Uterus (tissue), 4 donors: ENCODE results near the gene HSPB6. TPM values are rescaled to one million over a fixed set of nuclear protein-coding genes. Genes with fewer than 3 reads are reported as not detected.

Source experiments
- DNase-seq, 2 donors: peaks; one replicate each; pipeline ENCODE4 v3.0.0-alpha.2; 2019 to 2020
- H3K27ac ChIP-seq, 2 donors: fragments of 200-600 bp; sonication (generic); 1 replicate in 1 of 2; 2 replicates in 1 of 2; pipeline ENCODE4 v1.5.1; 2016 to 2018
- H3K27me3 ChIP-seq, 2 donors: fragments of 200-600 bp; sonication (generic); one replicate each; pipeline ENCODE4 v1.5.1; 2018 to 2019; ENCODE audit warnings: control low read depth in 1 of 2
- H3K36me3 ChIP-seq, 2 donors: fragments of 200-600 bp; sonication (generic); one replicate each; pipeline ENCODE4 v1.5.1; 2019; ENCODE audit warnings: control low read depth in 1 of 2
- H3K4me1 ChIP-seq, 2 donors: fragments of 200-600 bp; sonication (generic); one replicate each; pipeline ENCODE4 v1.5.1; 2018 to 2019; ENCODE audit warnings: control low read depth in 1 of 2
- H3K4me3 ChIP-seq, 2 donors: fragments of 200-600 bp; sonication (generic); 1 replicate in 1 of 2; 2 replicates in 1 of 2; pipeline ENCODE4 v1.5.1; 2018 to 2019; ENCODE audit warnings: mild to moderate bottlenecking in 1 of 2
- H3K9me3 ChIP-seq, 2 donors: fragments of 200-600 bp; sonication (generic); one replicate each; pipeline ENCODE4 v1.5.1; 2019; ENCODE audit warnings: control low read depth in 1 of 2
- POLR2A ChIP-seq, 2 donors: fragments of 450-650 bp; IDR thresholded peaks; one replicate each; pipeline ENCODE4 v1.6.1; 2016; ENCODE audit warnings: antibody characterized with exemption in 2 of 2, mild to moderate bottlenecking in 1 of 2, moderate library complexity in 1 of 2
- intact Hi-C: fragments of 100-400 bp; cut with DNase I; formaldehyde crosslinking; loops from one replicate; pipeline ENCODE4 v1.15.1; 2023; ENCODE audit warnings: low total_unique reads
- total RNA-seq, 4 donors: library from RNA; depleted of rRNA in 3 of 4; stranded (reverse); fragments of >200 nt in 3 of 4; gene quantifications; one replicate each; pipeline versions ENCODE4 v1.1.0 to v1.2.4, GENCODE V29; 2014 to 2023
- TF ChIP-seq, protein P1 (sequence below), 4 experiments: fragments of 200-600 bp in 2 of 4; fragments of 450-650 bp in 2 of 4; sonication (generic) in 2 of 4; IDR thresholded peaks; one replicate each; pipeline ENCODE4 v1.5.1; 2016 to 2019; ENCODE audit warnings: antibody characterized with exemption in 4 of 4, mild to moderate bottlenecking in 2 of 4, moderate library complexity in 1 of 4
- donor health status: DM: yes; HTN: yes; CAD: no.

HSPB6 gene
- total RNA-seq, 4 donors from 2014 or later, result 24.5 to 217 (median 134) TPM

DNA sequence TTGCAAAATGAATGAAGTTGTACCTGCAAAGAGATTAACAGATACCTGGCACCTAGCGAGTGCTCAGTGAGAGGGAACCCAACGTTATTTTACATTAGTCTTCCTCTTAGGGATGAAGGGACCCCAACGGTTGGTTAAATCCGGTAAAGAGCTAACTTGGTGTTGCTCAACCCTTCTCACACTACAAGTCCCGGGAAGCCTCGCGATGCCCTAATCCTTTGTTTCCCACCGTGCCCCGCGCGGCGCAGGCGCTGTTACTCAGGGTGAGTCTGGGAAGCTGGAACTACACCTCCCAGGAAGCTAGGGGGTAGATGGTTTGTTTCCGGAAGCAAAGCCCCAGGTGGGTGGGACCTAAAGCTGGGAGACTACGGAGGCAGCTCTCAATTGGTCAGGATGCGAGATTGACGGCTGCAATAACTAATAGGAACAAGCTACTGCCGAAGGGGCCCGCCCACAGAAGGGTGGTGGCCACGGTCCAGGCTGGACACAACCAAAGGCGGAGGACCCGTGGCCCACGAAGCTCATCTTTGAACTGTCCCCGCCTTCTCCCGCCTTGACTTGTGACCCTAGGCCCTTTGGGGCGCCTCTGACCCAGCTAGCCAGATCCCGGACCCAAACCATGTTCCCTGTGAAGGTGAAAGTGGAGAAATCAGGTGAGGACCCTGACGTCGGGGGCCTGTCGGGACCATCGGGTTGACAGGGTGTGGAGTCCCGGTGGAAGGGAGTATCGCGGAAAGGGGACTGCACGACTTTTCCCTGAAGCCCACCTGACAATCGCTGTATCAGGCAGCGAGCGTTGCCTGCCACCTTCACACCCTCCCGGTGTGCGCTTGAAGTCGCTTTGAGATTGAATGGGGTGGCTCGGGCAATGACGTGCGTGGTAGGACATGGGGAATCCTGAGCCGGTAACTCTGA lies 8.5 kb downstream of the HSPB6 start, which contains the start of gene LIN37:
LIN37 (plus strand) TSS at position 471 of the 915 bp plus-strand sequence; CDS start at position 620, 149 bp downstream.
- H3K4me1 ChIP-seq, result peaks cover 6 to 23% of the 10 kb centered on the region in 2 donors
- H3K36me3 ChIP-seq, result no peaks in the 10 kb centered on the region
- intact Hi-C loops, result no loop called here
- TF ChIP-seq, protein P1, sequence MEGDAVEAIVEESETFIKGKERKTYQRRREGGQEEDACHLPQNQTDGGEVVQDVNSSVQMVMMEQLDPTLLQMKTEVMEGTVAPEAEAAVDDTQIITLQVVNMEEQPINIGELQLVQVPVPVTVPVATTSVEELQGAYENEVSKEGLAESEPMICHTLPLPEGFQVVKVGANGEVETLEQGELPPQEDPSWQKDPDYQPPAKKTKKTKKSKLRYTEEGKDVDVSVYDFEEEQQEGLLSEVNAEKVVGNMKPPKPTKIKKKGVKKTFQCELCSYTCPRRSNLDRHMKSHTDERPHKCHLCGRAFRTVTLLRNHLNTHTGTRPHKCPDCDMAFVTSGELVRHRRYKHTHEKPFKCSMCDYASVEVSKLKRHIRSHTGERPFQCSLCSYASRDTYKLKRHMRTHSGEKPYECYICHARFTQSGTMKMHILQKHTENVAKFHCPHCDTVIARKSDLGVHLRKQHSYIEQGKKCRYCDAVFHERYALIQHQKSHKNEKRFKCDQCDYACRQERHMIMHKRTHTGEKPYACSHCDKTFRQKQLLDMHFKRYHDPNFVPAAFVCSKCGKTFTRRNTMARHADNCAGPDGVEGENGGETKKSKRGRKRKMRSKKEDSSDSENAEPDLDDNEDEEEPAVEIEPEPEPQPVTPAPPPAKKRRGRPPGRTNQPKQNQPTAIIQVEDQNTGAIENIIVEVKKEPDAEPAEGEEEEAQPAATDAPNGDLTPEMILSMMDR (IDR thresholded peaks at IDR 0.05), result peak in 2 of 4 experiments; percentile 43 to 50
- TF ChIP-seq POLR2A (IDR thresholded peaks at IDR 0.05), result peak; percentile 91 to 96
- H3K27ac ChIP-seq, result peak within 1 kb of the TSS; percentile 80 to 88
- H3K27me3 ChIP-seq, result no peaks in the 10 kb centered on the region
- H3K4me3 ChIP-seq, result peak within 1 kb of the TSS; percentile 88
- DNase-seq, result peak; percentile 98 to 100
- H3K9me3 ChIP-seq, result no peaks in the 10 kb centered on the region

DNA sequence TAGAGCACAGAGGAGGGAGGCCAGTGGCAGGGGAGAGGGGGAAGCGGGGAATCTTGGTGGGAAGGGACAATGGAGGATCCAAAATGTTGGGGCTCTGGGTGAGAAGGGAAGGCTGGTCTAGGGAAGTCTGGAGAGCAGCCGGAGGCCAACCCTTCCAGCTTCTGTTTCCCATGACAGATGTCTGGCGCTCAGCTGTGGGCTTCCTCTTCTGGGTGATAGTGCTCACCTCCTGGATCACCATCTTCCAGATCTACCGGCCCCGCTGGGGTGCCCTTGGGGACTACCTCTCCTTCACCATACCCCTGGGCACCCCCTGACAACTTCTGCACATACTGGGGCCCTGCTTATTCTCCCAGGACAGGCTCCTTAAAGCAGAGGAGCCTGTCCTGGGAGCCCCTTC lies 10.3 kb downstream of the HSPB6 start:
- H3K27ac ChIP-seq, result peak overlapping the region in 1 of 2 donors; percentile 100
- no peaks in the 10 kb centered on the region for H3K9me3 ChIP-seq
- no peaks in the 10 kb centered on the region for H3K36me3 ChIP-seq
- H3K4me3 ChIP-seq, result peak overlapping the region in 1 of 2 donors; percentile 92
- peaks cover 6 to 23% of the 10 kb centered on the region in 2 donors for H3K4me1 ChIP-seq
- intact Hi-C loops, result no loop called here
- no peaks in the 10 kb centered on the region for H3K27me3 ChIP-seq
- TF ChIP-seq, protein P1 (IDR thresholded peaks at IDR 0.05), result no peak
- no peak for TF ChIP-seq POLR2A (IDR thresholded peaks at IDR 0.05)
- no peak for DNase-seq

DNA sequence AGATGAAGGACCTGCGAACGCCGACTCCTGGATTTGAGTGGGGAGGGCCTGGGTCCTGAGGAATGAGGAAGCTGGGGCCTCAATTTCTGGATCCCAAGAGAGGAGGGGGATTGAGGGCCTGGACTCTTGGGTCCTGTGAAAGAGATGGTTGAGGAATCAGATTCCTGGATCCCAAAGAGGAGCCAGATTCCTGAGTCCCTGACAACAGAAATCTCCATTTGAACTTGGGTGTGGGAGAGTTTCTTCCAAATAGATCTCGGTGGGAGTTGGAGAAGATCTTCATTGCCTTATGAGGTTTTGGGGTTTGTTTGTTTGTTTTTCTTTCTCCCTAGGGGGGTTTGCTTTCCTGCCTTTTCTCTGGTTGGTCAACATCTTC lies 10.8 kb downstream of the HSPB6 start:
- intact Hi-C loops, result no loop called here
- Histone ChIP-seq H3K36me3 (no peaks in the 10 kb centered on the region), H3K4me3 (peak overlapping the region; percentile 92 to 100), H3K27ac (peak overlapping the region; percentile 100), H3K9me3 (no peaks in the 10 kb centered on the region), H3K4me1 (peaks cover 6 to 23% of the 10 kb centered on the region in 2 donors), H3K27me3 (no peaks in the 10 kb centered on the region)
- TF ChIP-seq, protein P1 (IDR thresholded peaks at IDR 0.05), result no peak
- TF ChIP-seq POLR2A (IDR thresholded peaks at IDR 0.05), result no peak
- no peak for DNase-seq

DNA sequence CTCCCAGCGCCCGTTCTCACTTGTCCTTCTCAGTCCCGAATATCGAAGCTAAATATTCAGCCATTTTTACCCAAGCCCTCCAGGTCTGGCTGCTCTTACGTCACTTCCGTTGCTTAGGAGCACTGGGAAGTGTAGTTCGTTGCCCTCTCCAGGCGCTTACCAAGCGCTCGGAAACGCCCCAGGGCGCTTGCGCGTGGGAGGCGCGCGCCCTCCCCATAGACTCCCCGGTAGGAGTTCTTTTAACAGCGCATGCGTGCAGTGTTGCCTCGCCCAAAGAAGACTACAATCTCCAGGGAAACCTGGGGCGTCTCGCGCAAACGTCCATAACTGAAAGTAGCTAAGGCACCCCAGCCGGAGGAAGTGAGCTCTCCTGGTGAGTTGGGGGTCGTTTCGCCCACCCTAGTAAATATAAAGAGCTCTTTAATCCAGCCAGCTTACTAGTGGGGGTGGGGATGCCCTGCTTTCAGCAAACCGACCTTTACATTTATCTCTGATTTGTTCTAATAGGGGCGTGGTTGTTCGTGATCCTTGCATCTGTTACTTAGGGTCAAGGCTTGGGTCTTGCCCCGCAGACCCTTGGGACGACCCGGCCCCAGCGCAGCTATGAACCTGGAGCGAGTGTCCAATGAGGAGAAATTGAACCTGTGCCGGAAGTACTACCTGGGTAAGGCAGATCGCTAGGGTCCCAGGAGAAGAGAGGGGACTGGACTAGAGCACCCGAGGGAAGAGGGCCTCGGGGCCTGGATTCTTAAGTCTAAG lies 11.3 kb downstream of the HSPB6 start, which contains the start of the genes PSENEN and U2AF1L4:
PSENEN (plus strand) TSS at position 324 of the 759 bp plus-strand sequence; CDS start at position 604, 280 bp downstream.
U2AF1L4 (minus strand) TSS at position 91 of the 759 bp plus-strand sequence; CDS start at position 64, 27 bp downstream.
- H3K4me1 ChIP-seq, result peaks cover 6 to 23% of the 10 kb centered on the region in 2 donors
- TF ChIP-seq POLR2A (IDR thresholded peaks at IDR 0.05), result peak in 1 of 2 donors; percentile 54
- TF ChIP-seq, protein P1 (IDR thresholded peaks at IDR 0.05), result peak in 2 of 4 experiments; percentile 7 to 38

More for the DNA sequence above, 11.3 kb downstream of the HSPB6 start, which contains the start of the genes PSENEN and U2AF1L4:
- Histone ChIP-seq H3K9me3 (no peaks in the 10 kb centered on the region), H3K36me3 (no peaks in the 10 kb centered on the region), H3K27me3 (no peaks in the 10 kb centered on the region), H3K27ac (peak within 1 kb of the TSS; percentile 100), H3K4me3 (peak within 1 kb of the TSS; percentile 92 to 100)
- DNase-seq, result peak; percentile 98
- intact Hi-C loops, result no loop called here
